GM12891 (cell line): ENCODE measurements around the gene CIAO3.

Experiments
- DNase-seq: peaks from one replicate; pipeline ENCODE4 v3.0.0; 2011; ENCODE audit warnings: low spot score; ENCODE audit not compliant: insufficient read length
- FAIRE-seq: peaks from 2 replicates; lab custom pipeline; 2011; peaks lifted over from hg19 to GRCh38; lab: Jason Lieb, UNC
- PAX5 ChIP-seq: IDR thresholded peaks from 2 replicates; pipeline ENCODE4 v1.6.1; 2011; ENCODE audit warnings: low read length, moderate library complexity, mild to moderate bottlenecking; ENCODE audit not compliant: insufficient read depth, severe bottlenecking
- POLR2A ChIP-seq: IDR thresholded peaks from 2 replicates; pipeline ENCODE4 v1.6.1; 2011; ENCODE audit warnings: low read depth, low read length, control low read depth
- POLR2AphosphoS5 ChIP-seq: IDR thresholded peaks from 2 replicates; pipeline ENCODE4 v1.6.1; 2011; ENCODE audit warnings: low read depth, low read length, control low read depth
- POU2F2 ChIP-seq: IDR thresholded peaks from 2 replicates; pipeline ENCODE4 v1.6.1; 2011; ENCODE audit warnings: low read depth, mild to moderate bottlenecking, control low read depth, low read length, moderate library complexity
- SPI1 ChIP-seq: IDR thresholded peaks from 2 replicates; pipeline ENCODE4 v1.6.1; 2011; ENCODE audit warnings: low read depth, low read length, control low read depth
- TAF1 ChIP-seq: IDR thresholded peaks from 2 replicates; pipeline ENCODE4 v1.6.1; 2011; ENCODE audit warnings: low read depth, low read length, control low read depth

Gene CIAO3

DNA sequence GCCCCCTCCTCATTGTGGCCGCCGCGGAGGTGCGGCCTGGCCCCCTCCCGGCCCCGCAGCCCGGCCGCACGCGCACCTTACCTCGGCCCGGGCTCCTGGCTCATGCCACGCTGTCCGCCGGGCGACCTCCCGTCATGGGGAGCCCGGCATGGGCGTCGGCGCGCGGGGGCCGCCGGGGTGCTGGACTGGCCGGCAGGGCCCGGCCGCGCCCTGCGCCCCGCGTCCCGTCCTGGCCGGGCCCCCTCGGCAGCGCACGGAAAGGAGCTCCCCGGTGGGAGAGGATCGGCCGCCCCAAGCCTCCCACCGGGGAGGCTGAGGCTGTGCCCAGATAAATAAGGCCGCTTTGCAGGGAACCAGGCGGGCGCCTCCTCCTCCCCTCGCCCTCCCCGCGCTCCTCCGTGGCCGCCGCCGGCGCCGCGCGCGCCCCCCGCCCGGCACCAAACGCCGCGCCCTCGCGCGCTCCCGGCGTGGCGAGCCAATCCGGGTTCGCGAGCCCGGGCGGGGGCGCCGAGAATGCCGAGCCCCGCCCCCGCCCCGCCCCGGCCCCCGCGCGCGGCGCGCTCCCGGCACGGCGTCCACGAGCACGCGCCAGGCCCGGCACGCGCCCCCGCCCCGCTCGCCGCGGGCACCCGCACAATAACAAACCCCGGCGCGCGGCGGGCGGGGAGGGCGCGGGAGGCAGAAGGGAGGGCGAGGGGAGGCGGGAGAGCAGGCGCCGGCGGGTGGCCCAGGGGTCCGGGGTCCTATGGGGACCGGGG, 35.2 kb downstream of the CIAO3 start, which contains the start of gene FBXL16:
TSS of gene FBXL16 (minus strand) at position 371 of the 758 bp plus-strand sequence. CDS start 8,396 bp downstream, outside the sequence.
- DNase-seq (no peak), FAIRE-seq (no peak)
- TF ChIP-seq TAF1: no peak
- TF ChIP-seq POLR2A: no peak

DNA sequence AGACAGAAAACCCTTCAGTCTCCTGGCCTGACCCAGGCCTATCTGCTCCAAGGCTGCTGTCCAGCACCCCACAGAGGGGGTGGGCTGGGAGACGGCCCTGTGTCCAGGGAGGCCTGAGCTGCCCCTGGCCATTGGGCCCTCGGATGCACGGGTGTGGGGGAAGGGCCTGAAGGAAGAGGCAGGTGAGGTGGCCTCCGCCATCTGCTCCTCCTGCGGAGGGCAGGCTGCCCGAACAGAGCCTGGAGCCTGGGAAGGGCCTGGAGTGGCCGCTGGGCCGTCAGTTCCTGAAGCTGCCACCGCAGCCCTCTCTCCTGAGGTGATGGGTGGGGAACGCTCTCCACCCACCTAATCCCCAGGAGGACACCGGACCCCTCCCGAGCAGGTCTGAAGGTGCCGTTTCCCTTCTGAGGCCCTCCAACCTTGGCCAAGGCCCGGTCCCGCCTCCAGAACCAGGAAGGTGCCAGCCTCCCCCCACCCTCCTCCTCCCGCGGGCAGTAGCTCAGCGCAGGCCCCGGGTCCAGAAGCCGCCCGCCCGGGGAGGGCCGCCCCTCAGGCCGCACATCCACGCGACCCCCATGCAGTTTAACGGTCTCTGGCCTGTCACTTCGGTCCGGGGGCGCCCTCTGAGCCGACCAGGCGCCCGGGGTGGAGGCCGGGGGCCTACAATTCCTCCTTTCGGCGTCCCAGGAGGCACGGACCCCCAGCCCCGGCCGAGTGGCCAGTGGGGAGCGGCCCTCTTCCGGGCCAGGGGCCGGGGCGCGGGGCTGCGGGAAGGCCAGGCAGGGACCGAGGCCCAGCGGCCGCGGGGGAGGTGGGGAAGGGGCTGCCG, 36.0 kb downstream of the CIAO3 start:
- TF ChIP-seq POLR2AphosphoS5 (no peak), PAX5 (no peak), SPI1 (no peak), TAF1 (no peak), POLR2A (no peak), POU2F2 (no peak)
- no peak for FAIRE-seq

DNA sequence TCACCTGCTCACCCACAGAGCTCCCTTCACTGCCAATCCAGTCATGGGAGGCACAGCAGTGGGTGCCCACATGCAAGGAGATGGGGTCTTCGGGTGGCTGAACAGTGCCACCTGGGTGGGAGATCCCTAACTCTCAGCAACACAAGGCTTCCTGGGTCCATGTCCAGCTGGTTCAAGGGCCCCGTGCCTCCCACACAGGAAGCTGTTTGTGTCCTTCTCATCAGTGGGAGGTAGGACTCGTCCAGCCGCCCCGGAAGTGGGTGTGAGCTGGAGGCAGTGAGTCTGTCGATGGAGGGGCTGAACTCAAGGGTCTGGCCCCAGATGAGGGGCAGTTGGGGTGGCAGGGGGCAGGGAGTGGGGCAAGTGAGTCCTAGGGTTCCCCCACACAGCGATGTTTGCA, 36.8 kb downstream of the CIAO3 start:
- TF ChIP-seq POLR2A: no peak
- no peak for TF ChIP-seq SPI1
- TF ChIP-seq TAF1: no peak
- TF ChIP-seq POU2F2: no peak
- no peak for DNase-seq
- FAIRE-seq: no peak

More for the DNA sequence above, 36.0 kb downstream of the CIAO3 start:
- DNase-seq: no peak

DNA sequence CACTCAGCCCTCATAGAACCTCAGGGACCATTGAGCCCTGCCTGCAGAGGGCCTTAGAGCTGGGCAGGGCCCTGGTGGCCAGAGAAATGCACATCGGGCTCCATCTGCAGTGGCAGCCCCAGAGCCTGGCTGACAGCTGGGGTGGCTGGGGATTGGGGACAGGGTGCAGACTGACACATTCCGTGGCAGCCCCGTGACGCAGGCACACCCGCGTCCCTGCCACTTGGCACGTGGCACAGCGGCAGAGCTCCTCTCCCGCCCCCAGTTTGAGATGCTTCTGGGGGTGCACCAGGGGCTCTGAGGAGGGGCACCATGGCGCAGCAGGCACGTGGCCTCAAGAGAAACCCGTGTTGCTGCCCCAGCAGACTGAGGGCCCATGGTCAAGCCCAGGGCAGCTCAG, 37.4 kb downstream of the CIAO3 start:
- DNase-seq (no peak), FAIRE-seq (no peak)
- TF ChIP-seq TAF1: no peak
- no peak for TF ChIP-seq POU2F2
- no peak for TF ChIP-seq POLR2A
- no peak for TF ChIP-seq SPI1
- TF ChIP-seq POLR2AphosphoS5: no peak
- no peak for TF ChIP-seq PAX5

DNA sequence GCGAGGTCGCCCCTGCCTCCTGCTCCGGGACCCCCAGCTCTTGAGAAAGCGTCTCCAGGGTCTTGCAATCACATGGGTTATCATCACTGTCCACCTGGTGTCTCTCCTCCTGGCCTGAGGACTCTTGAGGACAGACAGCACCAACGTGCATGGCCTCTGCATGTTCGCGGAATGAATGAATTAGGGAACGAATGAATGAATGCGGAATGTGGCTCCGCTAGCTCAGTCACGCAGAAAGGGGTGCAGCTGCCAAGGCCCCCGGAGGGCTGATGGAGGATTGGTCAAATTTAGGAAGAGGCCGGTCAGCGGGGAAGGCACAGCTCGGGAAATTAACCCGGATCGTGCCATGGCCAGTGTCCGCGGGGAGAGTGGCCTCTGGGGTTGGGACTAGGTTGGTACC, 38.5 kb downstream of the CIAO3 start:
- DNase-seq (no peak), FAIRE-seq (no peak)
- TF ChIP-seq SPI1 (no peak), PAX5 (no peak), TAF1 (no peak), POLR2A (no peak), POU2F2 (no peak), POLR2AphosphoS5 (no peak)

DNA sequence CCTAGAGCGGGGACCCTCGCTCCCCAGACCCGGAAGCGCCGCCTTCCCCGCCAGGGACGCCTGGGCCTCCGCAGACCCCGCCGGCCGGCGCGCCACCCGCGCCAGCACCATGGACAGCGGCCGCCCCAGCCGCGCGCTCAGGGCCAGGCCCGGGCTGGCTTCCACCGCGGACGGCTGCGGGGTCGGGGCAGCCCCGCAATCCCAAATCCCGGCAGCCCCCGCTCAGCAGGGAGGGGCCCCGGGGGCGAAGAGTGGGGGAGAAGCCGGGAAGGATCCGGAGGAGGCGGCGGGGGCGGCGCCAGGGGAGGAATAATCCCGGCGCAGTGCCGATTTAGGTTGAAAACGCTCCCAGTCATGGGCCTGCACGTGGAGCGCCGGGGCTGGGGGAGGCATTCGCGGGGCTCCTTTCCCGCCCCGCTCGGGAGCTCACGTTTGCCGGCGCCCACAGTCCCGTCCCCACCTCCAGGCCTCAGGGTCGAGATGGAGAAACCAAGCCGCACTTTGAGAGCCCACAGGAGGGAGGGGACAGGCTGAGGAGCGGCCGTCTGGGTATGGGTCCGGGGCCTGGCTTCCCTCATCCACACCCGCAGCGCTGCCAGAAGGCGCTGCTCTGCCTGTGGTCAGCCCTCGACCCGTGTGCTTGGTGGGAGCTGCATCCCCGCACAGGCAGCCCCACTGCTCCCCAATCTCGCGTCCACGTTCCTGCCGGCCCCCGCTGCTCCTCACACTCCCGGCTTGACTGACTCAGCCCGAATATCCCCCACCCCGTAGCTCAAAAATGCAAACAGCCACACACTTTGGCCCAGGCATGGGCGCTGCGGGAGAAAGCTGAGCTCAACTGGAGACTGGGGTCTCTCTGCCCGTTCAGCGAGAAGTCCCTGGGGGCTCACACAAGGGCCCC, 39.9 kb downstream of the CIAO3 start:
- DNase-seq (no peak), FAIRE-seq (no peak)
- TF ChIP-seq PAX5 (no peak), POLR2AphosphoS5 (no peak), TAF1 (no peak), POU2F2 (no peak)

DNA sequence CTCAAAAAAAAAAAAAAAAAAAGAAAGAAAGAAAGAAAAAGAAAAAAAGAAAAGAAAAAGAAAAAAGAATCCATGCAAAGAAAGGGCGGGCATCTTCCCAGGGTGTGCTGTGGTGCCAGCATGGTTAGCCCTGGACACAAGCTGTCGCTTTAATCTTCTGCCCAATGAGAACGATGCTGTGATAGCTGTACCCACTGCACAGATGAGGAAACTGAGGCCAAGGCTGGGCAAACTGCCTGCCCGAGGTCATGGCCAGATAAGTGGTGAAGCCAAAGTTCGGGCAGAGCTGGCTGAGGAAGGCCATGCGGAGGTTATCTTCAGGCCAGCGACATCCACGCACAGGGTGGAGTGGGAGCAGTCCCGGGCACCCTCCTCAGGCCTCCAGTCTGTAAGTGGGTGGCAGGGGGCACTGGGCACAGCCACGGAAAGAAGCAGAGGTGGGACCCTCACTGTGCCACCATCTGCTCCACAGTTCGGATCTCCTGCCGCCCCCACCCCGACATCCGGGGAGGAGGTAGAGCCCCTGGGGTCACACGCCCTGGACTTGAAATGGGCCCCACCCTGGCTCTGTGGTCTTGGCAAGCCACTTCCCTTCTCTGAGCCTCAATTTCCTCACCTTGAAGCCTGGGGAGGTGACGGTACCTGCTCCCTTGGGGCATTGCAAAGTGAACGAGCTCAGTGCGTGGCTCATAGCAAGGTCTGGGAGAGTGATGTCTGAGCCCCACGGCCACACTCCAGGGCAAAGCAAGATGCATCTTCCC, 41.7 kb downstream of the CIAO3 start:
- DNase-seq: no peak
- FAIRE-seq: no peak
- TF ChIP-seq SPI1 (no peak), PAX5 (no peak), POU2F2 (no peak), TAF1 (no peak), POLR2AphosphoS5 (no peak), POLR2A (no peak)

DNA sequence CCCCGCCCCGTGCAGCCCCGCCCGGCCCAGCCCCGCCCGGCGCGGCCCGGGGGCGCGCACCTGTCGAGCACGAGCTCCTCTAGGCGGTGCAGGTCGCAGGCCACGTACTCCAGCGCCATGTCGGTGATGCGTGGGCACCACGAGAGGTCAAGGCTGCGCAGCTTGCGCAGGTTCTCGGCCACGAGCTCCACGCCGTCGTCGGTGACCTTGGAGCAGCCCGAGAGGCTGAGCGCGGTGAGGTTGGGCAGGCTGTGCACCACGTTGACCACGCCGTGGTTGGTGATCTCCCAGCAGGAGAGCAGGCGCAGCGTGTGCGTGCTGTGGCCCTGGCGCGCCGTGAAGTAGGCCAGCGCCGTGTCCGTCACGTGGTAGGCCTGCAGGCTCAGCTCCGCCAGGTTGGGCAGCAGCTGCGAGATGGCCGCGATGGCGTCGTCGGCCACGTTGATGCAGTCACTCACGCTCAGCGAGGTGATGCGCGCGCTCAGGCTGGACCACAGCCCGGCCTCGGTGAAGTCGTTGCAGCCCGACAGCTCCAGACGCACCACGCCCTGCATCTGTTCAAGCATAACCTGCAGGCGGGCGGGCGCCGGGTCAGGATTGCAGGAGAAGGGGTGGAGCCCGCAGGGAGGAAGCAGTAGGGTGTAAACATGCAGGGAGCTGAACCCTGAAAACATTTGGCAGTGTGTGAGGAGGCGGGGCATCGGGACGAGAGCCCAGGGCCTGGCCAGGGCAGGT, 45.3 kb downstream of the CIAO3 start:
- DNase-seq: peak; percentile 78
- peak; percentile 87 for FAIRE-seq
- TF ChIP-seq POU2F2 (no peak), POLR2AphosphoS5 (no peak), POLR2A (no peak), SPI1 (no peak), PAX5 (no peak), TAF1 (no peak)
